ENCODE measurements around the gene GALNTL6.
"Not testable (repeated sequence)": the region's sequence is repeated elsewhere in the genome, so short reads cannot be mapped to it uniquely, and the experiment has no call there.

GALNTL6 gene

DNA sequence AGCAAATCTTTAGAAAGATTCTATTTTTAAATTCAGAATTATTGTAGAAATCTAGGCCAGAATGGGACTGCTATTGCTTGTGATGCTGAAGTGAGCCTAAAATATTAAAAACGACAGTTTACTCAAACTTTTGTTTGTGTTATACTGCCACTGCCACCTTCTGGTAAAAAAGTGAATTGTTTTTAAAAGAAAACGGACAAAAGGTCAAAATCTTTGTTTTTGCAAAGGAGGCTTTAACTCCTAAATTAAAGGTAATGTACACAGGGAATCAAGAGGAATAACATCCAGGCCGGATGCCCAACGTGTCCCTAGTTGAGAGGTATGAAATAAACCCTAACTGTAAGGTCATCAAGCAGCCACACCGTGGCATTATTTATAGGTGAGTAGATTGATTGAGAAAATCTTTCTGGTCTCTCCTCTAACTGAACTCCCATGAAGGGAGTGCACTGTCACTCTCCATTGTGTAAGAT is 1017.1 kb downstream of the GALNTL6 start:
- DNase-seq = no peak

DNA sequence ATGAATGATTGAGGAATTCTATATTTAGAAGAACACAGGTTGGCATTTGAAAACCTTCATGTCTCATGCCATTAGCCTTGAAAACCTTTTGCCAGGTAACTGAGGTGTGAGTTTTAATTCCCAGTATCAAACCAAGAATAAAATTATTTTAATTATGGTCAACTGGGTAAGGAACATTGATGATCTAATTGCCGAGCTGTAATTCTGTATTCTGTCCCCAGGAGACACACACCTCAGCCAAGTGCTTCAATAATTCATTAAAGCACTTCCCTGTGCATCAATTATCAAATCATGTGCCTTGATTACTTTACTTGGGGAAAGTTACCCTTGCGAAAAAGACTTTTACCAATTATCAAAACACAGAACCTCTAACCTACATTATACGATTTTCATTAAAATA is 1023.5 kb downstream of the GALNTL6 start:
- no peak for DNase-seq

DNA sequence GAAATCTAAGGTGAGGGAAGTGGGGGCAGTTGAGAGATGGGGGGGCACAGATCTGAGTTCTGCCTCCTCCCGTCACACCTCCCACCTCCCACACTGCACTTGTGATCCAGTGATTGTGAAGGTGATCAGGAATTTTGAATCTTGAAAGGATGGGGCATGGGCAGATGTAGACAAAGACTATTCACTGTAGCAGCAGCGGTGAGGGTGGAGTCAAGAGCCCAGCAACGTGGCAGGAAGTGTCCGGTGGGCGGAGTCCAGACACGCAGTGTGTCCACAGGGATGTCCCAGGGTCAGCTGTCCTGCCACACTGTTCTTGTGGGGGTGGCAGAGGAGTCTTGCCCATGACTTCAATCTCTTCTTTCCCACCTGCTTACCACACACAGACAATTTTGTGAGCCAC is 1024.9 kb downstream of the GALNTL6 start:
- no peak for DNase-seq

DNA sequence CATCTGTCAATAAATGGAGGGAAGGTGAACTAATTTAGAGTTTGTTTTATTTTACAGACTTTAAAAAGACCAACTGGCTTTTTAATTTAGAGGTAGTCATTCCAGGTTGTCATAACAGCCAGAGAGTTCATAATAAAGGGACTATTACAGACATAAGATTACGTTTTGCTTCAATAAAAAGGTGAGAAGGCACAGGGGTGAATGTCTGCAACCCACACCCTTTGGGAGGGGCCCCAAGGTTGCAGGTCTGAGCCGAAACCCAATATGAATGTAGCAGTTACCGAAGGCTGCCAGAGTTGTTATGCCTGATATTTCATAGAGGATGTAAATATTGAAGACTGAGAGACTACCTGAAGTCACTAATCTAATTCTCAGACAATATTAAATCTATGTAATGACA is 1025.7 kb downstream of the GALNTL6 start:
- DNase-seq = no peak

DNA sequence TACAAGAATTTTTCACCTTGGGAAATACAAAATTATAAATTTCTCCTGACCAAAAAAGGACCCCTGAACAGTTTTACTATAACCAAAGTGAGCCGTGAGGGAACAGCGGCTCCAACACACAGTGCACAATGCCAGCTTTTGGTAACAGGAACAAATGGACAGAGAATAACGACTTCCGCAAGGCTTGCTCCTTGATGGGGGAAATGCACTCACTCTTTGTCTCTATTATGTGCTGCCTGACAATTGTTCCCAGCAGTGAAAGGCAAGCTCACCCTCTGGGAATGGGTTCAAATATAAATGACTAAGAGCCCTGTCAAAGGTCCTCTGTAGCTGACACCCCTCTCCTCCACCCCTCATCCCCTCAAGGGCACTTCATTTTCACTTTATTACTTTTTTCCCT is 1029.6 kb downstream of the GALNTL6 start:
- no peak for DNase-seq

DNA sequence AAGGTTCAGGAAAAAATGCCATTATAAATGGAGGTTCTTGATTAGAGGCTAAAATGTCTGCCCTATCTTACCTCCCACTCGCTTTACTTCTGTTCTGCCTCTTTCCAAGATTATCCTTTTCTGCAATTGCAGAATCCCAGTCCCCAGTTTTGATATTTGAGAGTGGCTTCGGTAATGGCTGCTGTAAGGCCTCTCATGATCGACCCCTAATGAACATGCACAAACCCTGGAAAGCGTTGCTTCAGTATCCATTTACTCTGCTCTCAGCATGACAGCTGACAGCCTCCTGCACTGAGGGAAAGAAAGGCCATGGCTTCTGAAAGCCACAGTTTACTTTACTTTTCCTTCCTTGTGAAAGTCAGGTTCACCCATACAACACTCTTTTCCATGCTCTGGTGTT is 1030.0 kb downstream of the GALNTL6 start:
- DNase-seq = no peak

DNA sequence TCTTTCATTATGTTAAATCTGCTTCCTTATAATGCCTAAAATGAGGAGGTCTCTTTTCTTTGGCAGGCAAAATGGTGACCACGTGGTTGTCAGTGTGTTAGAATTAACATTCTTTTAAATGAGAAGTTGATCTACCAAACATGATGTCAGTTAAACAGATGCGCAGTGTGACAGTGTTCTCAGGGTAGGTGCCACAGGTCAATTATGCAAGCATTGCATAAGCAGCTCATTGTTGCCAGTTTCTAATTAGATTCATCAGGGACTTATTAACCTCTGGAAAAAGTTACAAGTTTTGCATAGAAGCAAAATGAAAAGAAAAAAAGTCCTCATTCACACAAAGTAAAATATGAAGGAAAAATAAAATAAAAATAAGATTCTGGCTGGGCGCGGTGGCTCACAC is 1031.4 kb downstream of the GALNTL6 start:
- DNase-seq = no peak

DNA sequence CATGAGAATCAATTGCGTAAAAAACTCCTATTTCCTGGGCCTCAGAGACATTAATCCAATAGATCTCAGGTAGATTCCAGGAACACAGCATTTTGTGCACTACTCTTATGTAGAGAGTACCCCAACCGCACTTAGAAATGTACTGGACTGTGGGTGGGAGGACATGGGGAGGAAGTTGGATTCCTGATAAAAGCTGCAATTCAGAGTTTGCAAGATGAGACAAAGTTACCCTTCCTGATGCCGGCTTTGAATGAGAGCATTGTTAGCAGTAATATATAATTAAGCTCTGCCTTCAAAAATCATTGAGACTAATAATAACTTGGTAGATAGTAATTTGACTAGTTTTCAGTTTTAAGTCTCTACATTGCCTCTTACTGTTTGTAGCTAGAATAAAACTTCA is 1032.1 kb downstream of the GALNTL6 start:
- DNase-seq = no peak

DNA sequence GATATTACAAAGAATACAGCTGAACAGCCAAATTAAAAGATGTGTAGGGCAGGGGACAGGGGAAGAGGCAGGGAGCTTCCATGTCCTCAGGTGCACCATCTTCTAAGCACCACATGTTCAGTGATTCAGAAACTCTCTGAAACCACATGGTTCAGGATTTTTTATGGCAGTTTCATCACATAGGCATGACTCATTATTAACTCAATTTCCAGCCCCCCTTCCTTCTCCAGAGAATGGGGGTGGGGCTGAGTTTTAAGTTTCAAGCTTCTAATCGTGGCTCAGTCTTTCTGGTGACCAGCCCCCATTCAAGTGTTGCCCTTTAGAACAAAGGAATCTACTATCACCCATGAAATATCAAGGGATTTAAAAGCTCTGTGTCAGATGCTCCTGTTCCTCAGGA is 1037.6 kb downstream of the GALNTL6 start:
- no peak for DNase-seq

DNA sequence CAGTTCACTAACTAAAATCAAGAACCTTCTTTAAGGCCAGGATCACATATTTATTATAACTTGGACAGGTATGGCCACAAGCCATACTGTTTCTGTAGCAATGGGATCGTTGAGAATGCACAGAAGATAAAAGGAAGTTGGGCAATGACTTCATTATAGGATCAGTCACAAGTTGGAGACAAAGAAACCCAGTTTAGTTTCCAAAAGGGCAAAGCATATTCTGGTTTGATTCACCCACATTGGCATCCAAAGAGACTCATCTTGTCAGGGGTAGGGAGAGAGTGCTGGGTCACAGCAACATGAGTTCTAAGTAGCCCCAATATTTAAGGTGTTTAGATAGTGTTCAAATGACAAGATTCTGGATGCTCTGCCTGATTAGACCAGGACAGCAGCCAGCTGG is 1038.3 kb downstream of the GALNTL6 start:
- no peak for DNase-seq

DNA sequence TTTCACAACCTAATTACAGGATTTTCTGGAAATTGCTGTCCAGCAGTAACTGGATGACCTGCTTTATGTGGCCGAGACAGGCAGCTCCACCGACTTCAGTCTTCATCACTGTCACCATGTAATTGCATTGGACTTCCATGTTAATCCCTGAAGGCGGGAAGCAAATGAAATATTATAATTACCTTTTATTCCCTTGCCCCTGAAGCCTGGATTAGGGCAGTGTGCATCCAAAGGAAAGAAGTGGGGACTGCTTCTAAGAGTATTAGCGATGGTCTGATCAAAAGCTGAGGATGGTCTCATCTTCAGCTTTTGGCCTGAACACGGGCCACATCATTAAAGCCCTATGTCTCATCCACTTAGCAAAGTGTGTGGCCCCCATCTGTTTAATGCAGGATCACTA is 1043.8 kb downstream of the GALNTL6 start:
- no peak for DNase-seq

DNA sequence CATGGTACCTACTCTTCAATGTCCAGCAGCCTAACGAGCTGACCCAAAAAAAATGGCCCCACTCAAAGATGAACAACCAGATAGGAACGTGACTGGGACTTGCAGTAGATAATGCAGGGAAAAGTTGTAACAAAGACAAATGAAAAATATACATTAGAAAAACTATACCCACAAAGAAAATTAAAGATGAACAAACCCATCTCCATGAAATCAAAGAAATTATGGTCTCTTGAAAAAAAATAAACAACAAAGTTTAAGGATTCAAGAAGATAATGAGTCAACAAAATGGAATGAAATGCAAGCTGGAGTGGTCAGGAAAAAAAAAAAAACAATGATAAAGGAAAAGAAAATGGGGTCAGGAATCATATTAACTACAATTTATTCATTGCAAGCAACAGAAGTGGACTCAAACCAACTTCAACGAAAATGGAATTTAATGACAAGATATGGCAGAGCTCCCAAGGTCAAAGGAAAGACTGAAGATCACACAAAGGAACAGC is 1045.6 kb downstream of the GALNTL6 start:
- DNase-seq = no peak

DNA sequence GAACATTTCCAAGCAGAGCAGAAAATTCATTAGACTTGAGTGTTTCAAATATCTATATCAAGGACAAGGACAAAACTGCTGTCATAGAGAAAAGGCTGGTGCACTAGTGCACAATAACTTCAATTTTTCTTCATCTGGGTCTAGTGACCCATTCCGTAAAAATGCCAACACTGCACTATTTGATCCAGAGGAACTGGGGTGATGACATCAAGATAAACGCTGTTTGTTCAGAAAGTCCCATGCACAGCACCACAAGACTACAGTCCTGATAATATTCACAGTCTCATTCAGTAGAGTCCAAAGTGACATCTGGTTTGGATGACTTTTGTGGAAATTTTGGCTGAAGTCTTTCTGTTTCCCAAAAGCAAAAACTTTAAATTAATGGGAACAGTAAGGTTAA is 1051.9 kb downstream of the GALNTL6 start:
- no peak for DNase-seq

DNA sequence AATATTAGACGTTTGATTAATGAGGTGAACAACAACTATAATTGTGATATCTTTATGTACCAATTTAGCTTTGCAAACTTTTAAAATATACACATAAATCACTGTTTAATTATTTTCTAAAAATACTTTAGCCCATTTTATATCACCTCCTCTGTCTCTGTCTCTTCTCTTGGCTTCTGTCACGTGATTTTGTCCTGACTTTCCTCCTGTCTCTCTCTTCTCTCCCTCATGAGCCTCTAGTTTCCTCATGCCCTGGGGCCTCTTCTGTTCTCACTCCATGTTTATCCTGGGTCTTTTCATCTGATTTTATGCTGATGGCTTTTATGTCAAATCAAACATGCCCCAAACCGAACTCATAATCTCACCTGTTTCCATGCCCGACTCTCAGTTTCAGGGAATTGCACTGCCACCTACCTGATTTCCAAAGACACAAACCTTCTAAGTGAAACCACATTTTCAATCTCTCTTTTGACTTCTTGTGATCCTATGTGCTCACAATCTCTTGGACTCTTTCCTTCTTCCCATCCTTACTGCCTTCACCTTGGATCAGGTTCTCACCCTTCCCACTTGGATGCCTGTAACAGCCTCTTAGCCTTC is 1052.4 kb downstream of the GALNTL6 start:
- no peak for DNase-seq

DNA sequence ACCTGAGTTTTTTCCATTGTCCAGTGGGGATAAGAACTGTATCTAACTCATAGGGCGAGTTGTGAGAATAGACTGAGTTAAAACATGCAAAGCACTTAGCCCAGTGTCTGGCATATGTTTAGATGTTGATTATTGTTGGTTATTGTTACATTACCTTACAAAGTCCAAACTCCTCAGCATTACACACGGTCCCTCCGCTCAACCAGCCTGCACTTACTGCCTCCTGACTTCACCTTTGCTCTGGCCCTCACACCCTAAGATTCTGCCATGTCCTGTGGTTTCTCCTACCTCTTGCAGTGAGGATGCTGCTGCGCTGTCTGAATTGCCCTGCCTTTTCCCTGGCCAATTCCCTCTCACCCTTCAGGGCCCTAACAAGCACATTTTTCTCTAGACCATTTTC is 1053.2 kb downstream of the GALNTL6 start:
- DNase-seq = no peak

DNA sequence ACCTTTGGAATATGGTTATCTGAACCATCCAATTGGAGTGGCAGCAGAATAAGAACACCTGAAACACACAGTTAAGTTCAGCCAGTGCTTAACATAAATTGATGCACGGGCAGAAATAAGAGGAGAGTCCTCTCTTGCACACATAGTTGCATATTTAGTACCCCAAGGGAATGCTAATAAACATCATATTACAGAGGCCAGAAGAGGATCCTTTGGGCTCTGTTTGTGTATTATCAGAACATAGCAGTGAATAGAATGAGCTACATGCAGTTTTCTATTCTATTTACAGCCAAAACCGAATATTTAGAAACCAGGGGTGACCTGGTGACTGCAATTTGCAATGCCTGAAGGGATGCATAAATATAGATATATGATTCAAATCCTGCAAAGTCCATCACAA is 1054.6 kb downstream of the GALNTL6 start:
- DNase-seq = no peak

DNA sequence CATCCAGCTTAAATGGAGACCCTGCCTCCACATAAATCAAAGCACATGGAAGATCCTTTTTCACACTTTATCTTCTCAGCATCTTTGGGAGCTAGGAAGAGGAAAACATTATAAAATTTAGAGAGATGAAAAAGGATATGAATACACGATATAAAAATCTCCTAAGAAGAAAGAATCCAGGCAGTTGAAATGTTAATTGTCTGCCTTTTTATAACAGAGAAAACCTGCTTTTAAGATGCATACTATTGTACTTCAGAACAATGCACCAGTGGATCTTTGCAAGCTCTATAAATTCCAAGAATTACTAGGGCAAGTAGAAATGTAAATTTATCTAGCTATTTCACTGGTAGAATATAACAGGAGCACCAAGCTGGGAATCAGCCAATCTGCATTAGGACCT is 1055.1 kb downstream of the GALNTL6 start:
- no peak for DNase-seq

DNA sequence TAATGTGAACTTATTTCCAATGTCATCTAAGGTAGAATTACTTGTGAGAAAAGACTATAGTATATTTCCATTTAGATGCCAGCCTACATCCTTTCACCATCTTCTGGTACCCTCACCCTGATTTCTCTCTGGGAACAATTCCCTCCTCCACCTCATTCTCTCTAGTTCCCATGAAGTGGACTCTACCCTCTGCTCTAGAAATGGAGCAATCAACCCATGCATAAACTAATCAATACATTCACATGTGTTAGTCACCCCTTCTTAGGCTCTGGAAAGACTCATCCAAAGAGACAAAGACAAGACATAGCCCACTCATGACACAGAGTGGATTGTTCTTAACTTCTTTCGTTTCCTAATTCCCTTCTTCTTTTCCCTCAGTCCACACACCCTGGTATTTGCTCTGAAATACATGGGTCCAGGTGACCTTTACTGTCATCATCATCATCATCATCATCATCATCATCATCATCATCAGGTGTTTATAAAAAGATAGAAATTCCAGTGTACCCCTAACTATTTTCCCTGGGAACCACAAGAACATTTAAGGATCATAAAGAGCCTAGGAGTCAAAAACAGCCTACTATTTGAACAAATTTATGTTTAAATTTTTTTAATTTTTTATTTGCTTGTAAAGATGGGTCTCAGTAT is 1056.5 kb downstream of the GALNTL6 start:
- DNase-seq = no peak

DNA sequence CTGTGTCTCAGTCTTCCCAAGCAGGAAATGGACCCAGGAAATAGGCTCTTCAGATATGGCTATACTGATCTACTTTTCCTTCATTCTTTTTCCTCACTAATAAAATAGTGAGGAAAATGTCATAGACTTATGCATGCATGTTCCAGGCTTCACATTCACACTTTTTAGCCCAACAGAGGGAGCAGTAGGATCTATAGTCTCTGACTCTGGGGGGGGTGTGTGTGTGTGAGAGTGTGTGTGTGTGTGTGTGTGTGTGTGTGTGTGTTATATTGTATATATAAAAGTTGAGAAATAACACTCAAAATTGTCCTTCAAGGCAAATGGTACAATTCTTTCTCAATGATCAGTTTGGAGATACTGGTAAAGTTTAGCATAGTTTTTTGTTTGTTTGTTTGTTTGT is 1058.2 kb downstream of the GALNTL6 start:
- no peak for DNase-seq

DNA sequence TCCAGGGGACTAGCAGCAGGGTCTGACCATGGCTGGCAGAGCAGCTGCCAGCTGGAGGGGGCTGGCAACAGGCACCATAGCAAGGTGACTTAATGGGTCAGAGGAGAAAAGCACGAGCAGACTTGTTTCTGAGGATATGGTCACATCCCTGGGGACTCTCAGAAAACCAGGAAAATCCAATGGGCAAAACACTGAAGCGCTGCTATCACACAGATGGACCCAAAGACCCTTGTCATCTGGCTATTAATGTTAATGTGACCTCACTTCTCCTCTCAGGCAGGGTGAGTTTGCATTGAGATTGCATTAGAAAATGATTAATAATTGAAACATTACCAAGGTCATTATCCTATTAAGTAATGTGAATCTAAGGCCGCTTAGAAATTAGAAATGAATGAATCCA is 1061.7 kb downstream of the GALNTL6 start:
- DNase-seq = no peak

DNA sequence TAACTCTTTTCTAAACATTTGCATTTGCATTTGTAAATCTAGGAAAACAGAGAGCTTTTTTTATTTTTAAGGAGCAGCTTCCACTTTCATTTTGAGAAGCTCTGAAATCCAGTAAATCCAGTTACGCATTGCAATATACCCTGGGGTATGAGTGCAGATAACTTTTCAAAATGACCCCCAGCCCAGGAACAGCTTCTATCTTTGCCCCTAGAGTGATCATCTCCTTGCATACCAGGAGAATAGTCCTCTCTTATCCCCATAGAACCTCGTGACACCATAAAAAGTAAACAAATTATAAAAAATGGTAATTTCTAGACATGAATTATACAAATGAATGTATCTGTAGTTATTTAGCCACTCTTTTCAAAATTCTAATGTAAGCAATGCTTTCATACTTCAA is 1063.2 kb downstream of the GALNTL6 start:
- DNase-seq = no peak

DNA sequence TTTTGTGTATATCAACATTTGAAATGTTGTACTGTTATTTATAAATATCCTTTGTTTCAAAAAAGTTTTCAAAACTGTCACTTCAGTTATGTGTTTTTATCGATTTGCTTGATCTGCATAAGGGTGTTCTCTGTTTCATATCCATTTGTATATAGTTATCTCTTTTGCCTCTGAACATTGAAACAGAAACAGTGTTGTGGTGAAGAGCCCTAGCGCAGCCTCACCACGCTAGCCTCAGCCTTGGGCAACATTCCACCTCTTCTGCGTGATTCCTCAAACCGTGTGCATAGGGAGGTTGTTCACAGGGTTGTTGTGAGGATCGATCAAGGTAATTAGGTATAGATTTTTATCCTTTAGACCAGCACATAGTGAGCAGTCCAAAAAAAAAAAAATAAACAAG is 1068.4 kb downstream of the GALNTL6 start:
- no peak for DNase-seq

DNA sequence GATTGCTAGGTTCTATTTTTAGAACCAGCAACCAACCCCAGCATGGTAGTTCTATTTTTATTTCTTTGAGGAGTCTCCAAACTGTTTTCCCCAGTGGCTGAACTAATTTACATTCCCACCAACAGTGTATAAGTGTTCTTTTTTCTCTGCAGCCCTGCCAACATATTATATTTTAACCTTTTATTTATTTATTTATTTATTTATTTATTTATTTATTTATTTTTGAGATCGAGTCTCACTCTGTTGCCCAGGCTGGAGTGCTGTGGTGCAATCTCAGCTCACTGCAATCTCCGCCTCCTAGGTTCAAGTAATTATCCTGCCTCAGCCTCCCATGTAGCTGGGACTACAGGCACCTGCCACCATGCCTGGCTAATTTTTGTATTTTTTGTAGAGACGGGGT is 1074.2 kb downstream of the GALNTL6 start:
- DNase-seq = not testable (repeated sequence)

DNA sequence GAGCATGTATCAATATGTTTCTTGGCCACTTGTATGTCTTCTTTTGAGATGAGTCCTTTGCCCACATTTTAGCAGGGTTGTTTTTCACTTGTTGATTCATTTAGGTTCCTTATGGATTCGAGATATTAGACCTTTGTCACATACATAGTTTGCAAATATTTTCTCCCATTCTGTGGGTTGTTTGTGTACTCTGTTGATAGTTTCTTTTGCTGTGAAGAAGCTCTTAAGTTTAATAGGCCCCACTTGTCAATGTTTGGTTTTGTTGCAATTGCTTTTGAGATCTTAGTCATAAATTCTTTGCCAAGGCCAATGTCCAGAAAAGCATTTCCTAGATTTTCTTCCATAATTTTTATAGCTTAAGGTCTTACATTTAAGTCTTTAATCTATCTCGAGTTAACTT is 1074.8 kb downstream of the GALNTL6 start:
- no peak for DNase-seq

DNA sequence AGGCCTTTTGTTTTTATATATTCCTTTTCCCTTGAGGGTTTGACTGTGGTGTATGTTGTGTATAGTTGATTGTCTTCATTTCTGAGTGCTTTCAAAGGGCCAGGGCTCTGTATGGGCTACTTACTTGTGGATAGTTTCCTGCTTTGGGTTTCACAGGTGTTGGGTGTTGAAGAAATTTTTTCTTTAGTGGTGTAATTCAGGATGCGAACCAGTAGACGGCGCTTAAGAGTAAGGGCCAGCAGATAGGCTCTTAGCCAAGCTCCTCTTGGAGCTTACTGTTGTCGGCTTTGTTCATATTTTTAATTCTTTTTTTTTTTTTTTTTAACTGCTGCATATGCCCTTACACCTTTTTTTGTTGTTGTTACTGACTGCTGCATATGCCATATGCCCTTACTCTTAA is 1079.1 kb downstream of the GALNTL6 start:
- no peak for DNase-seq

All from stimulated activated CD4-positive, alpha-beta T cell treated with anti-CD3 and anti-CD28 coated beads, Interleukin-1b, Interleukin-23, amount 100 ng/mL, for 48 hours (primary cell).